GM21786 (cell line): ENCODE results near the gene MINAR1.

Experiments
- ATAC-seq: cut with Tn5 transposase; IDR thresholded peaks from one replicate; pipeline ENCODE4 v1.9.1; 2021; ENCODE audit not compliant: unreplicated experiment

The MINAR1 gene

DNA sequence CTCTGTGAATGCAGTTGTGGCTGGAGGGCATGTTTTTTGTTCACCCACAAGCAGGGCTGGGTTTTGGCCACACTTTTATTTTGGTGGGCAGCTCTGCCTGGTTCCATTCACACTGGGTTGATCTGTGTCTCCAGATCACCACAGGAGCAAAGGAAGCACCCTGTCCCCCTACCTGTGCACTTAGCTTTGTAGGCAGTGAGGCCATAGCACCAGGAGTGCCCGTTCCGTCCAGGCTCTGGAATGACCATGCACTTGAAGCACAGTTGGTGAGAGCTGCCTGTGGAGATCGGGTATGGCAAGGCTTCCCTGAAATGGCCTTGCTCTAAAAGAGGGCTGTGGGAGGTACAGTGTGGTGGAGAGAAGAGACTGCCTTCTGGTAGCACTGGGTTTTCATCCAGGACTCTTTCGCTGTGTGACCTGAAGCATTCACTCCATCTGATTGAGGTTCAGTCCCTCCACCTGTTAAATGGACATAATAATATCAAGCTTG is 31.7 kb downstream of the MINAR1 start:
- ATAC-seq, result no peak

GRCh38 chr15:79466488-79466887 is 34.4 kb downstream of the MINAR1 start:
- ATAC-seq, result no peak

GRCh38 chr15:79467865-79468586 is 35.9 kb downstream of the MINAR1 start:
- no peak for ATAC-seq

DNA sequence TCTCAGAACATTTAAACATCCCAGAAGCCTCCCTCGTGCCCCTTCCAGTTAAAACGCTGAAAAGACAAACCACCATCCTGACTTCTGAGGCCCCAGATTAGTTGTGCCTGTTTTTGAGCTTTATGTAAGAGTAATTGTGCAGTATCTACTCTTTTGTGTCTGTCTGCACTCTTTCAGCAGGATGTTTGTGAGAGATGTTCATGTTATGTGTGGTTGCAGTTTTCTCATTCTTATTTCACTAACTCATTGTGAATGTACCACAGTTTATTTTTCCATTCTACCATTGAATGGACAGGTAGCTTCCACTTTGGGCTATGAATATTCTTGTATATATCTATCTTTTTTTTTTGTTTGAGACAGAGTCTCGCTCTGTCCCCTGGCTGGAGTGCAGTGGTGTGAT is 40.3 kb downstream of the MINAR1 start:
- ATAC-seq, result no peak

- ATAC-seq, result no peak
Observed at GRCh38 chr15:79474252-79474651, 42.1 kb downstream of the MINAR1 start.

DNA sequence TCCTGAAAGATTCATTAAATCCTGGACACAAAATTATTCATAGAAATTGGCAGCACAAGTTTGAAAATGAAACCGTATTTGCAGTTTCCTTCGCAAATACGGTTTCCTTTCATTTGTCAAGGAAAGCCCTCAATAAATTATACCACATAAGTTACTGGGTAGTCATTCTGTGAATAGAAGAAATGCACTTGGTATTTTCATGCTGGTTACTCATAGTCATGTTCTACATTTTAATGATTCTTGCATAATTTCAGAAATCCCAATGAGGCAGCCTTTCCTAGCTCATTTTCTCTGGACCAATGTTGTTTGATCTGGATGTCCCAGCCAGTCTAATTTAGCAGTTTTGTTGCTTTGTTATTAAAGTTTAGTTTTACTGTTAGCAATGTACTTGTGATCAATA is 43.2 kb downstream of the MINAR1 start:
- no peak for ATAC-seq

GRCh38 chr15:79478108-79478507 is 46.0 kb downstream of the MINAR1 start:
- ATAC-seq, result no peak

- no peak for ATAC-seq
Observed at GRCh38 chr15:79479616-79480015, 47.5 kb downstream of the MINAR1 start.

DNA sequence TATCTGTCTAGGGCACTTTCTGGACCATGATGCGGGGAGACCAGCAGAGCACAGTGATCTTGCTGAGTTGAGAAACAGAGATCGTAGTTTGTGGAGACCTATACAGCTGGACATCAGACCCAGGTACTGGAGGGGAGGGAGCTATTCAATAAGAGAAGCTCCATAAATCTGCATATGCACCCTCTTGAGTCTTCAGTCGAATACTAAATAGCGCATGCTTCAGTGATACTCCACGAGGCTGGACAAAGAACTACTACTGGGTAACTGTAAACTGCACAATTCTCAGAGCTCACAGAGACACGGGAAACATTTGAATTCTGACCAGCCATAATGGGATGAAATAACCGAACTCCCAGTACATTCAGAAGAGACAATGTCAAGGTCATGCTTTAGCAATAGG is 49.7 kb downstream of the MINAR1 start:
- ATAC-seq, result no peak
